Keratinocyte (primary cell): ENCODE results near the gene NMBR.

Source experiments
- CTCF ChIP-seq, 3 experiments: IDR thresholded peaks in 1 of 3; conservative IDR thresholded peaks in 1 of 3; optimal IDR thresholded peaks in 1 of 3; 2 replicates in 2 of 3; 3 replicates in 1 of 3; pipeline versions ENCODE3 to v1.5.1; 2011; ENCODE audit warnings: low read length in 3 of 3, mild to moderate bottlenecking in 3 of 3, moderate library complexity in 2 of 3, control low read depth in 1 of 3, inconsistent platforms in 1 of 3; ENCODE audit not compliant: insufficient read depth in 2 of 3; ENCODE audit errors: extremely low read depth in 1 of 3
- EZH2 ChIP-seq: IDR thresholded peaks from one replicate; pipeline ENCODE4 v1.6.1; 2012; ENCODE audit warnings: inconsistent platforms, mild to moderate bottlenecking, low read length, moderate library complexity

GRCh38 chr6:142173980-142174379 lies 27.1 kb upstream of the NMBR start:
- TF ChIP-seq EZH2 (no peak), CTCF (optimal IDR thresholded peaks at IDR 0.05 in 1 of 3, IDR thresholded peaks at IDR 0.05 in 1 of 3, conservative IDR thresholded peaks at IDR 0.05 in 1 of 3; ENCODE audit: extremely low read depth in 1 of 3, insufficient read depth in 2 of 3, low read length in 3 of 3) (no peak)
